Measurements from ENCODE around the gene TCF15. TPM values are rescaled to one million over a fixed set of nuclear protein-coding genes. Genes with fewer than 3 reads are reported as not detected.

The TCF15 gene
- total RNA-seq, 6 experiments from 2014 or later, result not detected

DNA sequence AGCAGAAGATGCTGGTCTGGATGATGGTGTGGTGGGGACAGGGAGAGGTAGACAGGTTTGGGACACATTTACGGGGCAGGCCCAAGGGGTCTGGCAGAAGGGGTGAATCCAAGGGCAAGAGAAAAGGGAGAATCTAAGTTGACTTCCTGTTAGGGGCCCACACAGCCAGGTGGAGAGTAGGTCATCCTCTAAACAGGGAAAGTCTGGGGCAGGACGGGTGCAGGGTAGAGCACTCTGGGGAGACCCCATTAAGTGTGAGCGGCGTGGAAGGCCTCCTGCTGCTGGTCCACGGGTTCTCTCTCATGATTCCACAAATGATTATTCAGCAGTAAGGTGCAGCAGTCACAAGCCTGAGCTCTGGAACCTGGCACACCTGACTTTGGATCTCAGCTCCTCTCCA is 40.2 kb upstream of the TCF15 start:
- Mint-ChIP-seq H3K36me3 (ENCODE audit: low read depth) (peaks cover 35% of the 10 kb centered on the region), H3K27ac (no peak overlapping the region), H3K27me3 (ENCODE audit: insufficient read depth) (peaks cover 3% of the 10 kb centered on the region), H3K4me1 (ENCODE audit: low read depth) (peaks cover 54% of the 10 kb centered on the region), H3K9me3 (no peaks in the 10 kb centered on the region), H3K4me3 (no peak overlapping the region)
- TF ChIP-seq, protein P1, sequence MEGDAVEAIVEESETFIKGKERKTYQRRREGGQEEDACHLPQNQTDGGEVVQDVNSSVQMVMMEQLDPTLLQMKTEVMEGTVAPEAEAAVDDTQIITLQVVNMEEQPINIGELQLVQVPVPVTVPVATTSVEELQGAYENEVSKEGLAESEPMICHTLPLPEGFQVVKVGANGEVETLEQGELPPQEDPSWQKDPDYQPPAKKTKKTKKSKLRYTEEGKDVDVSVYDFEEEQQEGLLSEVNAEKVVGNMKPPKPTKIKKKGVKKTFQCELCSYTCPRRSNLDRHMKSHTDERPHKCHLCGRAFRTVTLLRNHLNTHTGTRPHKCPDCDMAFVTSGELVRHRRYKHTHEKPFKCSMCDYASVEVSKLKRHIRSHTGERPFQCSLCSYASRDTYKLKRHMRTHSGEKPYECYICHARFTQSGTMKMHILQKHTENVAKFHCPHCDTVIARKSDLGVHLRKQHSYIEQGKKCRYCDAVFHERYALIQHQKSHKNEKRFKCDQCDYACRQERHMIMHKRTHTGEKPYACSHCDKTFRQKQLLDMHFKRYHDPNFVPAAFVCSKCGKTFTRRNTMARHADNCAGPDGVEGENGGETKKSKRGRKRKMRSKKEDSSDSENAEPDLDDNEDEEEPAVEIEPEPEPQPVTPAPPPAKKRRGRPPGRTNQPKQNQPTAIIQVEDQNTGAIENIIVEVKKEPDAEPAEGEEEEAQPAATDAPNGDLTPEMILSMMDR (IDR thresholded peaks at IDR 0.05), result no peak
- DNase-seq, result no peak

DNA sequence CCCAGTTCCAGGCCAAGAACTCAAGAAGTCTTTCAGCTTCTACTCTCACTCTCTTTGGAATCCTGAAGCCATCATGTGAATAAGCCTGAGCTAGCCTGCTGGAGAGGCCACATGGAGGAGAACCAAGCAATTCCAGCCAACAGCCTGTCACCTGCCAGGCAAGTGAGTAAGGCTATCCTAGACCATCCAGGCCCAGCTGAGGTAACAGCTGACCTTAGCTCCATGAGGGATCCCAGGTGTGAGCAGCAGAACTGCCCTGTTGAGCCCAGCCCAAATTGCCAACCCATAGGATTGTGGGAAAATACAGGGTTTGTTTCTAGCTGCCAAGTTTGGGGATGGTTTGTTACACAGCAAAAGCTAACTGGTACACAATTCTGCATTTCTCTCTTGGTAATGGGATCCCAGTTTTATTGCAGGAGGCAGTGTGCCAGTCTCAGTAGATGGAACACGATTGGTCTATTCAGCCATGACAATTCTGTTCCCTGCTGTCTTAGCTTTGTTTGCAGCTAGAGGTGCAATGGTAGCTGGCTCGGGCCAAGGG is 37.4 kb upstream of the TCF15 start:
- H3K36me3 Mint-ChIP-seq (ENCODE audit: low read depth), result peaks cover 35% of the 10 kb centered on the region
- no peak for DNase-seq
- H3K4me1 Mint-ChIP-seq (ENCODE audit: low read depth), result peaks cover 39% of the 10 kb centered on the region
- H3K27ac Mint-ChIP-seq, result no peak overlapping the region
- TF ChIP-seq, protein P1 (IDR thresholded peaks at IDR 0.05), result no peak
- H3K4me3 Mint-ChIP-seq, result no peak overlapping the region
- H3K9me3 Mint-ChIP-seq, result no peaks in the 10 kb centered on the region
- peaks cover 3% of the 10 kb centered on the region; the same call in 1 of the 2 replicates for H3K27me3 Mint-ChIP-seq (ENCODE audit: insufficient read depth)

DNA sequence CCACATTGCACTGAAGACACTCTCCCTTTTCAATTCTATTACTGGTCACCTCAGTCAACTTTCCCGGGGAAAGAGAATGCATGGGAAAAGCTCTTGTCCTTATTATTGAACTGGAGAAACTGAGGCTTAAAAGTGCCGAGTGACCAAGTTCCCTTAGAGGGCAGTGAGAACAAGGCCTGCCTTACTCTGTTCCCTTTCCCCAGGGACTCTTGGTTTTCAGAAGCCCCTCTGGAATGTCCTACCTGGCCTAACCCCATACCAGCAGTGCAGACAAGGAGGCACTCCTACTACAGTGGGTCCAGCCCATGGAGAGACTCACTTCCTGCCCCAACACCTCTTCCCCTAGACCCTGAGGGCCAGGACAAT is 36.7 kb upstream of the TCF15 start:
- peaks cover 35% of the 10 kb centered on the region for H3K36me3 Mint-ChIP-seq (ENCODE audit: low read depth)
- TF ChIP-seq, protein P1 (IDR thresholded peaks at IDR 0.05), result no peak
- peaks cover 3% of the 10 kb centered on the region; the same call in 1 of the 2 replicates for H3K27me3 Mint-ChIP-seq (ENCODE audit: insufficient read depth)
- no peak for DNase-seq
- H3K4me3 Mint-ChIP-seq, result no peak overlapping the region
- H3K9me3 Mint-ChIP-seq, result no peaks in the 10 kb centered on the region
- H3K4me1 Mint-ChIP-seq (ENCODE audit: low read depth), result peaks cover 32% of the 10 kb centered on the region
- H3K27ac Mint-ChIP-seq, result no peak overlapping the region

DNA sequence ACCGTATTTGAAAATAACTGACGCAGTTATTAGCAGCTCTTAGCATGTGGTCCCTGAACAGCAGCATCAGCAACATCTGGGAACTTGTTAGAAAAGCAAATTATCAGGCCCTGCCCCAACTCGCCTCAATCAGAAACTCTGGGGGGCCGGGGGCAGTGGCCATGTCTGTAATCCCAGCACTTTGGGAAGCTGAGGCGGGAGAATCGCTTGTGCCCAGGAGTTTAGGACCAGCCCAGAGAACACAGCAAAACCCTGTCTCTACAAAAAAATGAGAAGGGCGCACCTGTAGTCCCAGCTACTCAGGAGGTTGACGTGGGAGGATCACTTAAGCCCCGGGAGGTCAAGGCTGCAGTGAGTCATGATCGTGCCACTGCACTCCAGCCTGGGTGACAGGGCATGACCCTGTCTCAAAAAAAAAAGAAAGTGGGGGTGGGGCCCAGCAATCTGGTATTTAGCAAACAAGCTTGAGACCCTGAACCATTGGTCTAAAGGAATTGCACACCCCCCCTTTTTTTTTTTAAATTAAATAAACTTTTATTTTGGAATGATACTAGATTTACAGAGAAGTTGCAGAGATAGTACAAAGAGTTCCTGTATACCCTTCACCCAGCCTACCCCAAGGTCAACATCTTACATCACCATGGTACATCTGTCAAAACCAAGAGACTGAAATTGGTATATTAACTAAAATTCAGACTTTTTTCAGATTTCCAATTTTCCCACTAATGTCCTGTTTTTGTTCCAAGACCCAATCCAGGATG is 36.2 kb upstream of the TCF15 start:
- Mint-ChIP-seq H3K36me3 (ENCODE audit: low read depth) (peaks cover 35% of the 10 kb centered on the region), H3K27ac (no peak overlapping the region), H3K27me3 (ENCODE audit: insufficient read depth) (peaks cover 3% of the 10 kb centered on the region), H3K4me1 (ENCODE audit: low read depth) (peaks cover 30% of the 10 kb centered on the region), H3K4me3 (no peak overlapping the region), H3K9me3 (no peaks in the 10 kb centered on the region)
- no peak for DNase-seq
- TF ChIP-seq, protein P1 (IDR thresholded peaks at IDR 0.05), result no peak

DNA sequence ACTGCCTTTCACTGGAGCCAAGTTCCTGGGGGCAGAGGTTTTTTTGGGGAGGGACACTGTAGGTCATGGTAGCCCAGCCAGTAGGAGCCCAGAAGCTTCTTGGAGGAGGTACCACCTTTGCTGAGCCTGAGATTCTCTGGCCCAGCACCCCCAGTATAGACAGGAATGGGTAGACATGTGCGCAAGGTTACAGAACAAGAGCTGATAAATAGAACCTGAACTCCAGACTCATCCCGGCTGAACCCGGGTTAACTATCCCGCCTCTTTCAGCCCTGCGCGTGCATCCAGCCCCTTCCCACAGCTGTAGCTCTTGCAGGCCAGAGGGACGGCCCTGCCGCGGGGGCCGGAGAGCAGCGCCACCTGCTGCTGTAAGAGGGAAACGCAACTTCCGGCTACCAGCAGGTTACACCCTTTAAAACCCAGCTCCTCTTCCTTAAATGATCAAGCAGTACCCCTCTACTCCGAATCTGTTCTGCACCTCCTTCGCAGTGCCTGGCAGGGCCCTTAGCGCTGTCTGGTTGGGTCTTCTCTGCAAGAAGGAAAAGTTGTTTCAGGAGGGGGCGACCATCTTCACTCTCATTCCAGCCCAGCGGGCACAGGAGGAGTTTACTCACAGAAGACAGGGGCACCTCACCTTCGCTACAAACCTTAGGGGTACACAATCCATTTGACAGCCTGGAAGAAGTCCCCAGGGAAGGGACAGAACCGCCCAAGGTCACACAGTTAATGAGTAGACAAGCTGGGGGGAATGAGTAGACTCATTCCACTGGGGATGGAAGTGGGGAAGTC is 35.4 kb upstream of the TCF15 start:
- H3K4me3 Mint-ChIP-seq, result no peak overlapping the region; the same call in 1 of the 2 replicates
- H3K36me3 Mint-ChIP-seq (ENCODE audit: low read depth), result peaks cover 27% of the 10 kb centered on the region
- TF ChIP-seq, protein P1 (IDR thresholded peaks at IDR 0.05), result peak; percentile 98
- peak; percentile 33 for DNase-seq
- no peaks in the 10 kb centered on the region for H3K9me3 Mint-ChIP-seq
- no peak overlapping the region for H3K27ac Mint-ChIP-seq
- peaks cover 10% of the 10 kb centered on the region for H3K27me3 Mint-ChIP-seq (ENCODE audit: insufficient read depth)
- peaks cover 24% of the 10 kb centered on the region for H3K4me1 Mint-ChIP-seq (ENCODE audit: low read depth)
